Stimulated activated naive CD8-positive, alpha-beta T cell treated with anti-CD3 and anti-CD28 coated beads, Interleukin-15, amount 100 ng/mL, for 72 hours (primary cell): ENCODE data around the gene PIAS1.

Experiments
- ATAC-seq: fragments of 150-1000 bp; cut with Tn5 transposase; 2 replicates; pipeline ENCODE4 v1.10.0; 2021; ENCODE audit warnings: mild to moderate bottlenecking, moderate library complexity
- DNase-seq, 2 donors: peaks; one replicate each; pipeline ENCODE4 v3.0.0; 2021 to 2022
- H3K27ac Mint-ChIP-seq, 2 donors: one replicate each; pipeline ENCODE4 v1.8.0; 2022; ENCODE audit warnings: mild to moderate bottlenecking in 2 of 2, mixed read lengths in 2 of 2, moderate library complexity in 2 of 2
- H3K27me3 Mint-ChIP-seq: one replicate; pipeline ENCODE4 v1.8.0; 2022; ENCODE audit warnings: mixed read lengths
- H3K4me1 Mint-ChIP-seq: one replicate; pipeline ENCODE4 v1.8.0; 2022; ENCODE audit warnings: mild to moderate bottlenecking, mixed read lengths
- H3K4me3 Mint-ChIP-seq, 2 donors: one replicate each; pipeline ENCODE4 v1.8.0; 2022; ENCODE audit warnings: mild to moderate bottlenecking in 2 of 2, mixed read lengths in 2 of 2, moderate library complexity in 1 of 2
- H3K9me3 Mint-ChIP-seq, 2 donors: one replicate each; pipeline ENCODE4 v1.8.0; 2022; ENCODE audit warnings: mixed read lengths in 2 of 2

The PIAS1 gene

DNA sequence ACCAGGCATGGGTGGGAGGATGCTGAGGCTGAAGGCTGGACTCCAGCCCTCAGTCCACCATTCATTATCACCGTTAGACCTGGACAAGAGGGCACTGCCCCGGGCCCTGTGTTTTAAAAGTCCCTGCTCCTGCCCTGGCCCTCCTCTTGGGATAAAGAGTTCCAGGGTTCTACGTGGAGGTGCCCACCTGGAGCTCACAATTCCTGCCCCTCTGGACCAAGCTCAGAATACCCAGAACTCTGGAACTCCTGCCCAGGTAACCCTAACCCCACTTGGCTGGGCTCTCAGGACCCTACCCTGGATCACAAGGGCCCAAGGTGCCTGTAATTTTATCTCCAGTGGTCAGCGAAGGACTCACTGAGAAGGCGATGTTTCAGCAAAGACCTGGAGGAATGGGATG, 149.8 kb downstream of the PIAS1 start:
- ATAC-seq (no peak), DNase-seq (no peak)
- no peak overlapping the region for H3K4me3 Mint-ChIP-seq
- peak overlapping the region in 1 of 2 donors; percentile 67 for H3K27ac Mint-ChIP-seq
- H3K27me3 Mint-ChIP-seq, result no peaks in the 10 kb centered on the region
- peaks cover 19% of the 10 kb centered on the region for H3K4me1 Mint-ChIP-seq
- no peaks in the 10 kb centered on the region for H3K9me3 Mint-ChIP-seq

DNA sequence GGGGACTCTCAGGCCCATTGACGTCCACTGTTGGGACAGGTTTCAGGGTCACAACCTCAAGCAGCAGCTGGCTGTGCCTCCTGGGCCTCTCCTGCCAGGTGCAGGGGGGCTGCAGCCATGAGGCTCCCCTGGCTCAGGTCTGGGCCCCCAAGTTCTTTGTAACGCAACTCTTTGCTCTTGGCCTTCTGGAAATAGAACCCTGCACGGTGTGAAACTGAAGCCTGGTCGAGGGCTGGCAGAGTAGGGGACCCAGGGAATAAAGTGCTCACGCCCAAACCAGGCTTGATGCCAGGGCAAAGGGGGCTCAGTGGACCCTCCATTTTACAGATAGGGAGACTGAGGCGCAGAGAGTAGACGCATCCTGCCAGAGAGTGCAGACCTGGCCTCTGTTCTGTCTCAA, 150.2 kb downstream of the PIAS1 start:
- Mint-ChIP-seq H3K4me1 (peaks cover 23% of the 10 kb centered on the region), H3K27ac (peak overlapping the region in 1 of 2 donors; percentile 67), H3K4me3 (no peak overlapping the region), H3K9me3 (no peaks in the 10 kb centered on the region), H3K27me3 (no peaks in the 10 kb centered on the region)
- ATAC-seq (no peak), DNase-seq (no peak)

DNA sequence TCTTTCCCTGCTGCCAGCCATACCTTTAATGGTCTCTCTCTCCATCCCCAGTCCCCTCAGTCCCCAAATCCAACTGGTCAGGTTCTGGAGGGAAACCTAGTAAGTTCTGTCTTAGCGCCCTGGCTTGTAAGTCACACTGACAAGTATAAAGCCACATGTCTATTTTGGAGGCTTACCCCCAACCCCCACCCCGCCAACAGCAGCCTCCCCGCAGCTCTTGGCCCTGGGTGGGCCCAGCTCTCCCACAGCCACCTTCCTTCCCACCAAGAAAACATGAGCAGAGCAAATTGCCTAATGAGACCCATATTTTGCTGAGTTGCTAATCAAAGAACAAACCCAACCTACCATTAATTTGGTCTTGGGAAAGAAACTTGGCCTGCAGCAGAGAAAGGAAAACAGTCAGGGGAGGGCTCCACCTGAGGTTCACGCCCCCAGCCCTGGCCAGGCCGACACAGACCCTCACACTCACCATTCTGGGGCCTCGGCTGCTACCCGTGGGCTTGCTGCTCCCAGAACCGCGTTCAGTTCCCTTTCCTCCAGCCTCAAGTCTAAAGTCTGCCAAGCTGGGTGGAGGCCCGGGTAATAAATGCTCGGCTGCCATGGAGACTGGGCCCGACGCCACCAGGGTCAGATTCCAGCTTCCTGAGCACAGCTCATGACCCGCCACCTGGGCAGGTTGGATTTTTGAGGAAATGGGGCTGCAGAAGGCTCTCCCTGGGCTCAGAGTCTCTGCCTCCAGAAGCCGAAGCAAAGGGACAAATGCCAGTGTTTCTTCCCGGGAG, 150.9 kb downstream of the PIAS1 start, which contains the start of gene CALML4:
CALML4 (minus strand) TSS at position 557 of the 782 bp plus-strand sequence; CDS start at position 472, 85 bp downstream.
- no peak for ATAC-seq
- Mint-ChIP-seq H3K4me1 (peaks cover 29% of the 10 kb centered on the region), H3K27ac (peak within 1 kb of the TSS in 1 of 2 donors; percentile 89), H3K9me3 (no peaks in the 10 kb centered on the region), H3K27me3 (no peaks in the 10 kb centered on the region), H3K4me3 (no peak within 1 kb of the TSS)
- DNase-seq, result no peak

DNA sequence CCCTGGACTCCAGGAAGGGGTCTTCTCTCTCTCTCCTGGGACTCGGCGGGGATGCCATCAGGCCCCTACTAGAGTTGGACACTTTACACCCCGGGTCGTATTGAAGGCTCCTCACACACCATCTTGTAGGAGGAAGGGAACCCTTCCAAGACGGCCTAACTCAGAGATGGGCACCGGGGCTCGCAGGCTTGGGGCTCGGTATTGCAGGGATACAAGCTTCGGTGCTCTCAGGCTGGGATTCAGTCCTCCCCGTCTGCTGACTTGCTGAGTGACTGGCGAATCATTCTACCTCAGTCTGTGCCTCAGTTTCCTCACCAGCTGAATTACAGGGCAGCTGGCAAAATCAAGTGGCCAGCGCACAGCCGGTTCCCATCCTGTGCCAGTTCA, 151.4 kb downstream of the PIAS1 start:
- H3K4me3 Mint-ChIP-seq, result no peak overlapping the region
- no peak overlapping the region for H3K27ac Mint-ChIP-seq
- peaks cover 35% of the 10 kb centered on the region for H3K4me1 Mint-ChIP-seq
- no peak for DNase-seq
- no peaks in the 10 kb centered on the region for H3K9me3 Mint-ChIP-seq
- no peaks in the 10 kb centered on the region for H3K27me3 Mint-ChIP-seq
- ATAC-seq, result no peak

DNA sequence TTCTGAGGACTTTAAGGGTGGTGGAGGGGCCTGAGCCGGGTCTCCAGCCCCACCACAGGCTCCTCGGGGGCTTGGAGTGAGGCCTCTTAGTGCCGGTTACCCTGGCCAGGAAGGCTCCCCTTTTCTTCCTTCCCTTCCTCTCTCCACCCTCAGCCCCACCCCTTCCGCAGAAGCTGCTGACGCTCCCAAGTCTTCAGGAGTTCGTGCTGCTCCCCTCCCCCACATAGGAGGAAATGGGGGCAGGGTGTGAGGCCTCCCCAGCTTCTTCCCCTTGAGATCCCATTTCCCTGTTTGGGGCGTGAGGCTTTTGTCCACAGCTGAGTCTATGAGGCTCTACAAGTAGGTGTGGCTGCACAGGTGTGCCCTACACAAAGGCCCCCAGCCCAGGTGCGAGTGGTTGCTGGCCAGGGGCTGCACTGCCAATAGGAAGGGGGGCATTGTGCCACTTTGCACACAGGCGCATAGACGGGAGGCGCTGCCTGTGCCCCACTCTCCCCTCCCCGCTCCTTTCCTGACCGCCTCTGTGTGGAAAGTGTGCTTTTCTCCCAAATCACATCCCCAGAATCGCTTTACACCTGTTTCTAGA, 151.9 kb downstream of the PIAS1 start:
- ATAC-seq, result no peak

DNA sequence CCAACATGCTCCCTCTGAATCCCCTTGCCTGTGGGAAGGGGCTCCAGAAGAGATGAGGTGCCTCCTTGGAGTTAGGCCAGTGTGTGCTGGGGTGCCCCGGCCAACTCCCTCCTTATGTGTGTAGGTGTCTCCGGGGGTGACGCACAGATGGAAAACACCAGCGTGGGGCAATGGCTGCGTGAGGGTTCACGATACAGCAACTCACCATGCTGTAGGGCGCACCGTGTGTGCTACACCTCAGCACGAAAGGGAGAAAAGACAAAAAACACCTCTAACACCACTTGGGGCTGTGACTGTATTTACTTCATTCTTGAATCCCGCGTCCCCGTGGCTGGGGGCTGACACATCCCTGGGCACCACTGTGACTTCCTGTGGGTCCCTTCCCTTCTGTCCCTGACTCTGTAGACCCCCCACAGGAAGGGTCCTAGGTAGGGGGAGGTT, 152.6 kb downstream of the PIAS1 start:
- H3K27ac Mint-ChIP-seq, result no peak overlapping the region
- no peak for DNase-seq
- no peak for ATAC-seq
- H3K4me1 Mint-ChIP-seq, result peaks cover 47% of the 10 kb centered on the region
- H3K27me3 Mint-ChIP-seq, result no peaks in the 10 kb centered on the region
- H3K9me3 Mint-ChIP-seq, result no peaks in the 10 kb centered on the region
- H3K4me3 Mint-ChIP-seq, result no peak overlapping the region

More for the DNA sequence above, 151.9 kb downstream of the PIAS1 start:
- Mint-ChIP-seq H3K27me3 (no peaks in the 10 kb centered on the region), H3K9me3 (no peaks in the 10 kb centered on the region), H3K4me3 (no peak overlapping the region), H3K4me1 (peaks cover 40% of the 10 kb centered on the region), H3K27ac (peak overlapping the region in 1 of 2 donors; percentile 4)
- no peak for DNase-seq

DNA sequence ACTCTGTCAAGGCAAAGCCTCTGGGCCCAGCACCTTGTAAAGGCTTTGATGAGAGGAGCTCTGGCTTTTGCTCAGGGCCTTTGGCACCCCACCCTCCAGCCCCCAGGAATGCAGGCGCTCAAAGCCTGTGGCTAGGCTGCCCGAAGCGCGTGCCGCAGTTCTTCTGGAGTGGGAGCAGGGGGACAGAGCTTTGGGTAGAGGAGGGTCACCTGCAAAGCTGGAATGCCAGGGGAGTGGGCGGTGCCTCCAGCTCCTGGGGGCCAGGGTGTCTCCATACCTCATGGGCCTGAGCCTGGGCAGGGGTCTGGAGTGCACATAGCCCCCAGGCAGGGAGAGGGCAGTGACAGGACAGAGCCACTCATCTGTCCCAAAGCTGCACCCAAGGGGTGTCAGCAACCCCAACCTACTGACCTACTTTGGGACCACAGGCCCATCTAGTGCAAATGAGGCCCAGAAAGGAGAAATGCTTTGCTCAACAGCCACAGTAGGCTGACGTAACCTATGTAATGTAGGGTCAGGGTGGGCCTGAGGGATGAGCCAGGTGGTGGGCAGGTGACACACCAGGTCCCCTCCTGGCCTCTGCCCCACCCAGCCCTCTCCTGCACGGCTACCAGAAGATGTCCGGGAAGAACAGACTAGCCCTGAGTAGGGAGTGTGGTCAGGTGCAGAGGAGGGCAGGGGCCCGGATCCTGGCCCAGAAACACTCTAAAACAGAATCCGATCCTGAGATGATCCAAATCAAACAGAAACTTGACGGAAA, 153.2 kb downstream of the PIAS1 start:
- Mint-ChIP-seq H3K9me3 (no peaks in the 10 kb centered on the region), H3K27ac (peak overlapping the region in 1 of 2 donors; percentile 74), H3K4me3 (no peak overlapping the region), H3K4me1 (peaks cover 51% of the 10 kb centered on the region), H3K27me3 (no peaks in the 10 kb centered on the region)
- ATAC-seq (no peak), DNase-seq (no peak)

DNA sequence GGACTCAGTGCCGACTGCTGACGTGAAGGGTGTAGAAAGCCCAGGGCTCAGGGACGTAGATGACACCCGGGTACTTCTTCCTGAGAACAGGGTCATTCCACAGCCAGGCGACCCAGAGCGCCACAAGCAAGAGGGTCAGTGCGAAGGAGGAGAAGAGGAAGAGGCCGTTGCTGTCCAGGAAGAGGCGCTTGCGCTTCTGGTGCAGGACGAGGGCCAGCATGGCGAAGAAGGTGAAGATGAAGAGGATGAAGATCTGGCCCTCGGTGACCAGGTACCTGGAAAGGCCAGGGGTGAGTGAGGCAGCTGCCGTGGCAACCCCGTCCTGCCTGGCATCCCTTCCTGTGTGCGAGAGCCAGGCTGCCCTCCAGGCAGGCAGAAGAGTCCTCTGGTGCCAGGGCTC, 154.0 kb downstream of the PIAS1 start:
- no peak overlapping the region for H3K4me3 Mint-ChIP-seq
- no peak for ATAC-seq
- peaks cover 51% of the 10 kb centered on the region for H3K4me1 Mint-ChIP-seq

DNA sequence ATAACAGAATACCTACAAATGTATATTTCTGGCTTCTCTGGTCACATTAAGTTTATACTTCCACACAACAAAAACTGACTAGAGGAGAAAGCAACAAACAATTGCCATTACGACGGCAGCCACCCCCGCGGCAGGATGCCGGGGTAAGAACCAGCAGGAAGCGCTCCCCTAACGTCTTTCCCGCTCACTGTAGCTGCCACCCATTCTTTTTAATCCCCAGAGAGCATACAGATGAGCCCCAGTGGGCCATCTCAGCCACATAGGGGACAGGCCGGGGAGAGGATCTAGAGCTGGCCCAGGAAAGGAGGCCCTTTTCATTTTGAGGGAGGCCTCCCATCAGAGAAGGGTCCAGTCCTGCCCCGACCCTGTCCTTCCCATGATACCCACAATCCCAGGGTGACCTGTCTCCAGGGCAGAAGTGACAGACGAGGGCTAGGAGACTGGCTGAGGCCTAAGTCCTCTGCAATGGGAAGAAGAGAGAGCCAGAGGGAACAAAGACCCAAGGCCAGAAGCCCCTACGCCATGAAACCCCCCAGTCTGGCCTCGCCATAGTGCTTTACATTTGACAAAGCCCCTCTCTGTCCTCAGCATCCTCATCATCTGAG, 154.6 kb downstream of the PIAS1 start:
- H3K9me3 Mint-ChIP-seq, result no peaks in the 10 kb centered on the region
- H3K4me3 Mint-ChIP-seq, result peak overlapping the region in 1 of 2 donors; percentile 61
- peak overlapping the region; percentile 72 to 94 for H3K27ac Mint-ChIP-seq

More for the DNA sequence above, 154.0 kb downstream of the PIAS1 start:
- H3K9me3 Mint-ChIP-seq, result no peaks in the 10 kb centered on the region
- DNase-seq, result no peak
- H3K27me3 Mint-ChIP-seq, result no peaks in the 10 kb centered on the region
- H3K27ac Mint-ChIP-seq, result peak overlapping the region in 1 of 2 donors; percentile 60

DNA sequence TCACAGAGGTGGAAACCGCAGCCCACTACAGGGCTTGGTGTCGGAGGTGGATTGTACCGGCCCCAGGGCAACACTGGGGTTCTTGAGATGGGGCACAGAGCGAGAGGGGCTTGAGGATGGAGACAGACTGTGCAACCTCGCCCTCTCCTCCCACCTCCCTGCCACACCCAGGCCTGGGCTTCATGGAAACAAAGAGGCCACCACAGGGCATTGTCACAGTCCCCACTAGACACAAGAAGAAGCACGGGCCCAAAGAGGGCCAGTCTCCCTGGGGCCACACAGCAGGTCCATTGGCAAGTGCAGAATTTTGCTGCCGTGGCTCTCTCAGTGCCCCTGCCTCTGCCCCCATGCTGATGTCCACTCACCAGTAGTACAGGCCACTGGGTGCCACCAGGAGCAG, 155.2 kb downstream of the PIAS1 start:
- H3K4me3 Mint-ChIP-seq, result peak overlapping the region in 1 of 2 donors; percentile 61
- peaks cover 56% of the 10 kb centered on the region for H3K4me1 Mint-ChIP-seq
- no peaks in the 10 kb centered on the region for H3K27me3 Mint-ChIP-seq
- ATAC-seq, result no peak
- DNase-seq, result no peak
- H3K9me3 Mint-ChIP-seq, result no peaks in the 10 kb centered on the region
- peak overlapping the region in 1 of 2 donors; percentile 84 for H3K27ac Mint-ChIP-seq

More for the DNA sequence above, 154.6 kb downstream of the PIAS1 start:
- ATAC-seq, result no peak
- H3K4me1 Mint-ChIP-seq, result peaks cover 51% of the 10 kb centered on the region
- DNase-seq, result no peak
- H3K27me3 Mint-ChIP-seq, result no peaks in the 10 kb centered on the region

DNA sequence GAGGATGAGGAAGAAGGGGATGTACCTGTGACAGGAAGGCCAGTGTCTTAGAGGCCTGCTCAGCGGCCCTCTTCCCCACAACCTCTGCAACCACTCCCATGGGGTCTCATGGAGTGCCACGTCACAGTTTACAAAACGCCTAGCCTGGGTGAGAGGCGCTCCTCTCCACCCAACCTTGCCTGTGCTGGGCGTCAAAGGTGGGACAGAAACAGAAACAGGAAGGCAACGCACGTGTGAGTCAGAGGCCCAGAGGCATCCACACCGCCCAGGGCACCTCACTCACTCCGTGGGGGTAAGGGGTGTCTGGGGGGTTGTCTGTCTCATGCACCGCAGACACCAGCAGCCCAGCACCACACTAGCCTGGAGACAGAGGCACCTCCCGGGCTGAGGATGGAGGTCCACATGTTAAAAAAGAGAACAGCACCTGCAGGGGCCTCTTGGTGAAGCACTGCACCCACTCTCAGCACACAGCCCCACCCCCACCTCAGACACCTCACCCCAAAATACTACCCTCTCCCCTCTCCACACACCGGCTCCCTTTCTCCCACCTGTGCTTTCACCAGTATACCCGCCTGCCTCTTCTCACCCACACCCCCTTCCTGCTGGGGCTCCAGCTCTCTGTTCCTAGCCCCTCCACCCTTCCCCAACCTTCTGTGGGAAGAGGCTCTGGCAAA, 155.8 kb downstream of the PIAS1 start:
- H3K9me3 Mint-ChIP-seq, result no peaks in the 10 kb centered on the region
- H3K27ac Mint-ChIP-seq, result peak overlapping the region; percentile 84
- H3K4me3 Mint-ChIP-seq, result peak overlapping the region in 1 of 2 donors; percentile 50
- H3K4me1 Mint-ChIP-seq, result peaks cover 56% of the 10 kb centered on the region
- ATAC-seq (peak; percentile 74), DNase-seq (peak in 1 of 2 donors; percentile 40)
- no peaks in the 10 kb centered on the region for H3K27me3 Mint-ChIP-seq

DNA sequence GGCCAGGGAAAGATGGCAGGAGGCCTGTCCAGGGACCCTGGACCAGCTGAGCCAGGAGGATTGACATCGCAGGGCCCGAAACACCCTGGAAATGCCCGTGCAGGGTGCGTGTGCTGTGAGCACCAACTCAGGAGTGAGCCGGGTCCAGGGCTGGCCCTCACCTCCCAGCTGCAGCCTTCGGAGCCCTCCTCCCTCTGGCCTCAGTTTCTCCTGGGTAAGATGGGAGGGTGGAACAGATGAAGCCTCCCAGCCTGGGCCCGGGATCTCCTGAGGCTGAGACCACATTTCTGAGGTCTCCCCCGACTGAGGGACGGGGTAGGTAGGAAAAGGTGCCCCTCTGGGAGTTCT, 156.3 kb downstream of the PIAS1 start:
- H3K9me3 Mint-ChIP-seq, result no peaks in the 10 kb centered on the region
- H3K27ac Mint-ChIP-seq, result peak overlapping the region; percentile 84
- peaks cover 56% of the 10 kb centered on the region for H3K4me1 Mint-ChIP-seq
- ATAC-seq (peak; percentile 4), DNase-seq (no peak)
- H3K4me3 Mint-ChIP-seq, result no peak overlapping the region
- H3K27me3 Mint-ChIP-seq, result no peaks in the 10 kb centered on the region

DNA sequence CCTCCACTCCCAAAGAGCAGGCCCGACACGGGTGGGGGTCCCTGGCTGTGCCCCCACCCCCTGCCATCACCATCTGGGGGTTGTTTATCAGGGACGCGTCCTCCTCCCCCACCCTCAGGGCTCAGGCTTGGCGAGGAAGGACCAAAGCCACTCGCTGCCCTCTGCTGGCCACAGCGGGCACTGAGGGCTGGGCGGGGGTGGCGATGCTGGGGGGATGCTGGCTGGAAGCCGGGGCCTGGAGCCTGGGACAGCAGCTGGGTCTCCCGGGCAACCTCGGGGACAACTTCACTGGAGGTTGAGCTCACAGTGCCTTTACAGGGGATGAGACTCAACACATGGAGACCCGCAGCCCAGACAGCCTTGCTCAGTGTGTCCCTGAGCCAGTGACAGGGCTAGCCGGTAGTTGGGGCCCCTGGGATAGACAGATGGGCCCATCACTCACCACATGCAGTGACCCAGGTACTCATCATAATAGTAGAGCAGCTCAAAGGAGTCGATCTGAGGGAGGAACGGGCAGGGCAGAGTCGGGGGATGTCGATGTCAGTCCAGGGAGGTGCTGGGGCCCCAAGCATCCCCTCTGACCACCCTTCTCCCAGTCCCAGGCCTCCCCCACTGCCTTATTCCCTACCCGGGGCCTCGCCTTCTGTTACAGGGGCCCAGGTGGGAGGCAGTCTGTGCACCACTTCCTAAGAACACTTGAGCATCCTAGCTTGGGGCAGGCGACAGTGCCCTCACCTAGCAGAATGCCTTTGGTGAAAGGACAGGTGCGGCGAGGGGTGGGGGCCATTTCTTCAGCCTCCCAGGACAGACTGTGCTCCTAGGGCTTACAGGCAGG, 156.9 kb downstream of the PIAS1 start:
- DNase-seq (peak; percentile 59 to 60), ATAC-seq (peak; percentile 62)
- Mint-ChIP-seq H3K27me3 (no peaks in the 10 kb centered on the region), H3K4me1 (peaks cover 55% of the 10 kb centered on the region), H3K4me3 (no peak overlapping the region), H3K9me3 (no peaks in the 10 kb centered on the region), H3K27ac (peak overlapping the region in 1 of 2 donors; percentile 87)

DNA sequence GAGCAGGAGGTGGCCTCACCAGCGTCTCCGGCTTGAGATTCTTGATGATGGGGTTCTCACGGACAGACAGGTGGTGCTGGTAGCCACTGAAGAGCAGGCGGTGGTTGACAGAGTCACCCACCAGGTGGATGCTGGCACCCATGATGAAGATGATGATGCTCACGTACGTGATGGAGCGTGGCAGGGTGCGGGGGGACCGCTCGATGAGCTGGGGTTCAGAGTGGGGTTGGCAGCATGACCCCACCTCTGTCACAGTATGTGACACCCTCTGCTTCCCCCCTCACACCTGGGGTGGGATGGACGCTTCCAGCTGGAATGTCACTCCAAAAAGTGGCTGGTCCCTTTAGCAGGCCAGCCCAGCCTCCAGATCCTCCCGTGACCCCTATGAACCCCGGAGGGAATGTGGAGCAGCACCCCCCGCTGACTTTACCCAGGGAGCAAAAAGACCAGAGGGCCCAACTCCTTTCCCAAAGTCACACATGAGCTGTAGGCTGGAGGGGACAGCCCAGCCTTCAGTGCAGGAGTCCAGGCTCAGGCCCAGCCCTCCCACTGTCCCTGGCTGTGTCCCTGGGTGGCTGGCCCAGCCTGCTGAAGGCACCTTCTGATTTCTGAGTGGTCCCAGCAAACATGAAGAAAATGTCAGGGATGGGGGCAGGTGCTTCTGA, 157.7 kb downstream of the PIAS1 start:
- Mint-ChIP-seq H3K9me3 (no peaks in the 10 kb centered on the region), H3K27me3 (no peaks in the 10 kb centered on the region), H3K4me3 (no peak overlapping the region), H3K27ac (no peak overlapping the region), H3K4me1 (peaks cover 49% of the 10 kb centered on the region)
- ATAC-seq (no peak), DNase-seq (no peak)
